H9 (cell line): Measurements from ENCODE around the gene TTC19. TPM values are rescaled to one million over a fixed set of nuclear protein-coding genes. Genes with fewer than 3 reads are reported as not detected.
A peak's percentile ranks its signal among the peaks of the same experiment; 100 is the strongest.

ENCODE experiments used
- DNase-seq: peaks from one replicate; pipeline ENCODE4 v3.0.0-alpha.2; 2017
- H2AFZ ChIP-seq: one replicate; pipeline ENCODE4 v1.6.1; 2013; ENCODE audit warnings: mild to moderate bottlenecking, low read length, control low read depth, moderate library complexity
- H2AK5ac ChIP-seq: 2 replicates; pipeline ENCODE4 v1.6.1; 2013; ENCODE audit warnings: low read length, control low read depth, mixed read lengths; ENCODE audit not compliant: insufficient read length
- H2BK120ac ChIP-seq: one replicate; pipeline ENCODE4 v1.6.1; 2013; ENCODE audit warnings: low read depth, mild to moderate bottlenecking, low read length, control low read depth, inconsistent platforms; ENCODE audit not compliant: poor library complexity, severe bottlenecking
- H2BK12ac ChIP-seq: 2 replicates; pipeline ENCODE4 v1.6.1; 2013; ENCODE audit warnings: low read length, control low read depth, mixed read lengths, low read depth; ENCODE audit not compliant: insufficient read length
- H2BK15ac ChIP-seq: 2 replicates; pipeline ENCODE4 v1.6.1; 2013; ENCODE audit warnings: low read depth, low read length, control low read depth
- H2BK20ac ChIP-seq: one replicate; pipeline ENCODE4 v1.6.1; 2013; ENCODE audit warnings: low read depth, mild to moderate bottlenecking, low read length, control low read depth, inconsistent platforms; ENCODE audit not compliant: poor library complexity, severe bottlenecking
- H2BK5ac ChIP-seq: 2 replicates; pipeline ENCODE4 v1.6.1; 2013; ENCODE audit warnings: low read length, control low read depth, mixed read lengths; ENCODE audit not compliant: insufficient read length
- H3K14ac ChIP-seq: 2 replicates; pipeline ENCODE4 v1.6.1; 2013; ENCODE audit warnings: low read length, control low read depth; ENCODE audit not compliant: insufficient read depth
- H3K18ac ChIP-seq: 2 replicates; pipeline ENCODE4 v1.6.1; 2013; ENCODE audit warnings: low read depth, mild to moderate bottlenecking, mixed read lengths, low read length, control low read depth; ENCODE audit not compliant: insufficient read length
- H3K23ac ChIP-seq: 2 replicates; pipeline ENCODE4 v1.6.1; 2013; ENCODE audit warnings: low read length, control low read depth, mixed read lengths, low read depth; ENCODE audit not compliant: insufficient read length
- H3K23me2 ChIP-seq: 2 replicates; pipeline ENCODE4 v1.6.1; 2013; ENCODE audit warnings: low read depth, mild to moderate bottlenecking, mixed read lengths, low read length, control low read depth; ENCODE audit not compliant: insufficient read length, poor library complexity, severe bottlenecking
- H3K27ac ChIP-seq: 2 replicates; pipeline ENCODE4 v1.5.1; 2013; ENCODE audit warnings: low read length, control low read depth, mixed read lengths, low read depth; ENCODE audit not compliant: insufficient read length
- H3K27me3 ChIP-seq: 2 replicates; pipeline ENCODE4 v1.6.1; 2013; ENCODE audit warnings: low read length, control low read depth, inconsistent platforms; ENCODE audit not compliant: insufficient read depth
- H3K4ac ChIP-seq: 2 replicates; pipeline ENCODE4 v1.6.1; 2013; ENCODE audit warnings: low read depth, mild to moderate bottlenecking, control low read depth, inconsistent platforms, low read length, moderate library complexity
- H3K4me1 ChIP-seq: 2 replicates; pipeline ENCODE4 v1.6.1; 2013; ENCODE audit warnings: low read length, control low read depth, inconsistent platforms; ENCODE audit not compliant: insufficient read depth
- H3K4me2 ChIP-seq: 2 replicates; pipeline ENCODE4 v1.6.1; 2013; ENCODE audit warnings: low read length, control low read depth, mixed read lengths; ENCODE audit not compliant: insufficient read length, insufficient read depth
- H3K56ac ChIP-seq: 2 replicates; pipeline ENCODE4 v1.6.1; 2013; ENCODE audit warnings: low read depth, mild to moderate bottlenecking, mixed read lengths, low read length, control low read depth; ENCODE audit not compliant: insufficient read length
- H3K79me1 ChIP-seq: 2 replicates; pipeline ENCODE4 v1.6.1; 2013; ENCODE audit warnings: low read depth, mild to moderate bottlenecking, moderate library complexity, low read length, control low read depth, inconsistent platforms; ENCODE audit not compliant: insufficient read depth, poor library complexity, severe bottlenecking
- H3K79me2 ChIP-seq: 2 replicates; pipeline ENCODE4 v1.6.1; 2013; ENCODE audit warnings: low read length, control low read depth, inconsistent platforms; ENCODE audit not compliant: insufficient read depth
- H3K9ac ChIP-seq: 2 replicates; pipeline ENCODE4 v1.6.1; 2013; ENCODE audit warnings: low read length, control low read depth, mixed read lengths; ENCODE audit not compliant: insufficient read length; ENCODE audit errors: extremely low read depth
- H3K9me3 ChIP-seq: one replicate; pipeline ENCODE4 v1.6.1; 2013; ENCODE audit warnings: low read depth, low read length, inconsistent platforms; ENCODE audit not compliant: control insufficient read depth
- H3T11ph ChIP-seq: one replicate; pipeline ENCODE4 v1.6.1; 2013; ENCODE audit warnings: mild to moderate bottlenecking, low read length, control low read depth, inconsistent platforms
- H4K20me1 ChIP-seq: one replicate; pipeline ENCODE4 v1.6.1; 2013; ENCODE audit not compliant: control insufficient read depth, insufficient read length, insufficient read depth
- H4K5ac ChIP-seq: 2 replicates; pipeline ENCODE4 v1.6.1; 2013; ENCODE audit warnings: low read depth, mild to moderate bottlenecking, mixed read lengths, low read length, control low read depth; ENCODE audit not compliant: insufficient read length
- H4K8ac ChIP-seq: replicated peaks from 2 replicates; pipeline ENCODE4 v1.6.1; 2013; ENCODE audit warnings: low read length, control low read depth, mixed read lengths, low read depth; ENCODE audit not compliant: insufficient read length
- H4K91ac ChIP-seq: 2 replicates; pipeline ENCODE4 v1.6.1; 2013; ENCODE audit warnings: low read depth, mild to moderate bottlenecking, moderate library complexity, mixed read lengths, low read length, control low read depth; ENCODE audit not compliant: insufficient read length
- H3K27ac Mint-ChIP-seq, 3 experiments: 2 replicates in 2 of 3; 3 replicates in 1 of 3; pipeline ENCODE4 v1.8.0; 2020 to 2021; ENCODE audit warnings: mixed read lengths in 3 of 3, mild to moderate bottlenecking in 1 of 3, moderate library complexity in 1 of 3
- H3K27me3 Mint-ChIP-seq: 2 replicates; pipeline ENCODE4 v1.8.0; 2021; ENCODE audit warnings: low read depth, mild to moderate bottlenecking, moderate library complexity, mixed read lengths
- H3K36me3 Mint-ChIP-seq, 3 experiments: 2 replicates in 2 of 3; 3 replicates in 1 of 3; pipeline ENCODE4 v1.8.0; 2020 to 2021; ENCODE audit warnings: low read depth in 3 of 3, mixed read lengths in 3 of 3; ENCODE audit not compliant: insufficient read depth in 1 of 3
- H3K4me1 Mint-ChIP-seq, 2 experiments: 2 replicates each; pipeline ENCODE4 v1.8.0; 2020; ENCODE audit warnings: mixed read lengths in 2 of 2
- H3K4me3 Mint-ChIP-seq, 2 experiments: 2 replicates in 1 of 2; 3 replicates in 1 of 2; pipeline ENCODE4 v1.8.0; 2020 to 2021; ENCODE audit warnings: mild to moderate bottlenecking in 2 of 2, mixed read lengths in 2 of 2, moderate library complexity in 1 of 2
- H3K9me3 Mint-ChIP-seq, 2 experiments: 2 replicates in 1 of 2; 3 replicates in 1 of 2; pipeline ENCODE4 v1.8.0; 2020; ENCODE audit warnings: mild to moderate bottlenecking in 2 of 2, mixed read lengths in 2 of 2, moderate library complexity in 1 of 2
- CTCF ChIP-seq: fragments of 200-600 bp; sonication (generic); conservative IDR thresholded peaks from 3 replicates; pipeline ENCODE4 v1.8.0; 2021; ENCODE audit warnings: antibody characterized with exemption, mild to moderate bottlenecking
- WGBS: extraction: QIAGEN DNeasy Blood & Tissue Kit; methylation state at CpG from one replicate; pipeline ENCODE4 v1.1.7; 2013; ENCODE audit warnings: missing lambda C conversion rate, low lambda C conversion rate, mixed read lengths; ENCODE audit not compliant: insufficient read length; ENCODE audit errors: extremely low coverage; 5-methylcytosine and 5-hydroxymethylcytosine counted together
- total RNA-seq: library from RNA; stranded (reverse); gene quantifications from 2 replicates; pipeline ENCODE4 v1.2.1, GENCODE V29; 2021

TTC19 gene
- total RNA-seq, 1 experiment from 2014 or later, result 64.3 TPM

GRCh38 chr17:15999974-16000827 lies 577 bp downstream of the TTC19 start:
- no peak overlapping the region for H3T11ph ChIP-seq
- Mint-ChIP-seq H3K4me1 (peaks cover 13 to 16% of the 10 kb centered on the region in 2 experiments), H3K27ac (peak overlapping the region in 2 of 3 experiments; percentile 96 to 98; a peak in 5 of 7 replicates), H3K36me3 (peaks cover 41 to 49% (median 46%) of the 10 kb centered on the region in 3 experiments), H3K9me3 (peaks cover 7 to 10% of the 10 kb centered on the region in 2 experiments), H3K27me3 (no peaks in the 10 kb centered on the region), H3K4me3 (peak overlapping the region; percentile 92 to 96)
- H2BK120ac ChIP-seq, result no peak overlapping the region
- peak overlapping the region; percentile 93 for H3K4me2 ChIP-seq
- no peaks in the 10 kb centered on the region for H3K9me3 ChIP-seq
- no peaks in the 10 kb centered on the region for H3K27me3 ChIP-seq
- WGBS, result no CpG with 5 or more reads among the region's 64 CpGs
- H3K18ac ChIP-seq, result peak overlapping the region; percentile 70
- H3K79me2 ChIP-seq, result peaks cover 13% of the 10 kb centered on the region; the same call in 1 of the 2 replicates
- no peak overlapping the region for H2BK12ac ChIP-seq
- no peak overlapping the region for H4K5ac ChIP-seq
- DNase-seq, result no peak
- H3K56ac ChIP-seq, result no peak overlapping the region
- peaks cover 8% of the 10 kb centered on the region for H3K79me1 ChIP-seq
- H3K4me1 ChIP-seq, result 0 out of 2 replicates have a peak, but pooled peaks cover 4% of the 10 kb centered on the region
- H2AK5ac ChIP-seq, result no peak overlapping the region
- H3K23ac ChIP-seq, result no peak overlapping the region
- no peak overlapping the region for H3K27ac ChIP-seq
- no peak for TF ChIP-seq CTCF
- no peak overlapping the region for H2BK5ac ChIP-seq
- H4K20me1 ChIP-seq, result no peaks in the 10 kb centered on the region
- H4K8ac ChIP-seq, result no peak overlapping the region
- H3K9ac ChIP-seq, result peak overlapping the region; percentile 77
- peaks cover 7% of the 10 kb centered on the region for H3K23me2 ChIP-seq
- H2BK20ac ChIP-seq, result no peak overlapping the region
- peak overlapping the region; percentile 70 for H3K14ac ChIP-seq
- no peak overlapping the region for H2BK15ac ChIP-seq
- H3K4ac ChIP-seq, result no peak overlapping the region
- H2AFZ ChIP-seq, result no peak overlapping the region
- no peak overlapping the region for H4K91ac ChIP-seq
